ENCODE measurements around the gene SLC35B2.

Gene SLC35B2

GRCh38 chr6:44285552-44286284 is 28.4 kb upstream of the SLC35B2 start:
- TF ChIP-seq, protein P1, sequence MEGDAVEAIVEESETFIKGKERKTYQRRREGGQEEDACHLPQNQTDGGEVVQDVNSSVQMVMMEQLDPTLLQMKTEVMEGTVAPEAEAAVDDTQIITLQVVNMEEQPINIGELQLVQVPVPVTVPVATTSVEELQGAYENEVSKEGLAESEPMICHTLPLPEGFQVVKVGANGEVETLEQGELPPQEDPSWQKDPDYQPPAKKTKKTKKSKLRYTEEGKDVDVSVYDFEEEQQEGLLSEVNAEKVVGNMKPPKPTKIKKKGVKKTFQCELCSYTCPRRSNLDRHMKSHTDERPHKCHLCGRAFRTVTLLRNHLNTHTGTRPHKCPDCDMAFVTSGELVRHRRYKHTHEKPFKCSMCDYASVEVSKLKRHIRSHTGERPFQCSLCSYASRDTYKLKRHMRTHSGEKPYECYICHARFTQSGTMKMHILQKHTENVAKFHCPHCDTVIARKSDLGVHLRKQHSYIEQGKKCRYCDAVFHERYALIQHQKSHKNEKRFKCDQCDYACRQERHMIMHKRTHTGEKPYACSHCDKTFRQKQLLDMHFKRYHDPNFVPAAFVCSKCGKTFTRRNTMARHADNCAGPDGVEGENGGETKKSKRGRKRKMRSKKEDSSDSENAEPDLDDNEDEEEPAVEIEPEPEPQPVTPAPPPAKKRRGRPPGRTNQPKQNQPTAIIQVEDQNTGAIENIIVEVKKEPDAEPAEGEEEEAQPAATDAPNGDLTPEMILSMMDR (IDR thresholded peaks at IDR 0.05; ENCODE audit: low read length, missing control alignments): no peak
- DNase-seq (ENCODE audit: low read depth): peak; percentile 46

DNA sequence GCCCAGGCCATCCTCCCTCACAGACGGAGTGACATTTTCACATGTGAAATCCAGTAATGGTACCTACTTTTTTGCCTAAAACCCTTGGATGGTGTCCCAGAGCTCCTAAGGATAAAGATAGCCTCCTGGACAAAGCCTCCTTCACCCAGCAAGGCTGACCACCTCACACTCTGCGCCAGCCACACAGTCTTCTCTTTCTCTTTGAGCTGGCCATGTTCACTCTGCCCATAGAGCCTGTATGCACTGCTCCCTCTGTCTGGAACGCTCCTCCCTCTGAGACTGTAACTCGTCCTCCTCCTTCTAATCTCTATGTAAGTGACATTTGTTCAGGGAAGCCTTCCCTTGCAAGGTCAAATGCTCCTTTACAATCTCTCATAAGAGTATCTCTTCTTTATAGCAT is 27.5 kb upstream of the SLC35B2 start:
- no peak for DNase-seq (ENCODE audit: low read depth)
- no peak overlapping the region for H3K4me3 ChIP-seq (replicated peaks; ENCODE audit: low read depth, low read length)
- TF ChIP-seq, protein P1 (IDR thresholded peaks at IDR 0.05; ENCODE audit: low read length, missing control alignments): no peak

More at GRCh38 chr6:44285552-44286284, 28.4 kb upstream of the SLC35B2 start:
- no peak overlapping the region for H3K4me3 ChIP-seq (replicated peaks; ENCODE audit: low read depth, low read length)

- TF ChIP-seq, protein P1 (IDR thresholded peaks at IDR 0.05; ENCODE audit: low read length, missing control alignments): no peak
Measured at GRCh38 chr6:44284121-44284520, 26.8 kb upstream of the SLC35B2 start.

GRCh38 chr6:44278774-44279697 is 21.7 kb upstream of the SLC35B2 start:
- TF ChIP-seq, protein P1 (IDR thresholded peaks at IDR 0.05; ENCODE audit: low read length, missing control alignments): no peak
- no peak for DNase-seq (ENCODE audit: low read depth)
- H3K4me3 ChIP-seq (replicated peaks; ENCODE audit: low read depth, low read length): no peak overlapping the region

More at GRCh38 chr6:44284121-44284520, 26.8 kb upstream of the SLC35B2 start:
- no peak overlapping the region for H3K4me3 ChIP-seq (replicated peaks; ENCODE audit: low read depth, low read length)
- no peak for DNase-seq (ENCODE audit: low read depth)

DNA sequence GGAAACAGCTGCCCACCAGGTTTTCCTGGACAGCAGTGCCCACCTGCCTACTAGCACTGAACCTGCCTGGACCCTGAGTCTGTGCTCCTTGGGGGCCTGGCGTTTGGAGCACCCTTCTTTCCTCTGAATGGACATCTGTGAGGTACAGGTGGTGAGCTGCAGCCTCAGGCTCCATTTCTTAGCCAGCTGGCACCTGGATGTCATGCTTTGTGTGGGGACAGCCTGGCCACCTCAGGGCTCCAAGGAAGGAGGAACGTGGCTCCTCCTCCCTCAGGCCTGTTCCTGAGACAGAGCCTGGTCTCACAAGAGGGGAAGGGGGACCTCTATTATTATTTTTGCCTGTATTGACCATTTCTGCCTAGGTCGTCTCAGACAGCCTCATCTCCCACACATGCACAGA is 21.0 kb upstream of the SLC35B2 start:
- TF ChIP-seq, protein P1 (IDR thresholded peaks at IDR 0.05; ENCODE audit: low read length, missing control alignments): no peak
- H3K4me3 ChIP-seq (replicated peaks; ENCODE audit: low read depth, low read length): no peak overlapping the region
- DNase-seq (ENCODE audit: low read depth): no peak

- H3K4me3 ChIP-seq (replicated peaks; ENCODE audit: low read depth, low read length): no peak overlapping the region
- DNase-seq (ENCODE audit: low read depth): no peak
- TF ChIP-seq, protein P1 (IDR thresholded peaks at IDR 0.05; ENCODE audit: low read length, missing control alignments): no peak
Measured at GRCh38 chr6:44277763-44278162, 20.4 kb upstream of the SLC35B2 start.

Data from fibroblast of pulmonary artery (primary cell).